Loucy (cell line): ENCODE results near the gene CFAP58.

Source experiments
- H2AFZ ChIP-seq: fragments of 200-600 bp; sonication (generic); 2 replicates; pipeline ENCODE4 v1.6.0; 2016; ENCODE audit warnings: antibody characterized with exemption, mild to moderate bottlenecking, low read length, moderate library complexity
- H3F3A ChIP-seq: fragments of 200-600 bp; 2 replicates; pipeline ENCODE4 v1.6.0; 2016; ENCODE audit warnings: antibody characterized with exemption, low read depth, mild to moderate bottlenecking
- H3K27me3 ChIP-seq: fragments of 200-600 bp; sonication (generic); 2 replicates; pipeline ENCODE4 v1.6.1; 2014; ENCODE audit warnings: low read length, mild to moderate bottlenecking; ENCODE audit not compliant: insufficient read depth, poor library complexity, severe bottlenecking
- H3K36me3 ChIP-seq: fragments of 200-600 bp; sonication (generic); 2 replicates; pipeline ENCODE4 v1.6.1; 2016; ENCODE audit warnings: low read length; ENCODE audit not compliant: insufficient read depth
- H3K4me1 ChIP-seq: fragments of 200-600 bp; sonication (generic); 2 replicates; pipeline ENCODE4 v1.5.1; 2014; ENCODE audit warnings: low read length, mild to moderate bottlenecking; ENCODE audit not compliant: insufficient read depth, poor library complexity, severe bottlenecking
- H3K4me2 ChIP-seq: fragments of 200-600 bp; sonication (generic); 2 replicates; pipeline ENCODE4 v1.6.0; 2014; ENCODE audit warnings: antibody characterized with exemption, low read length, low read depth, mild to moderate bottlenecking; ENCODE audit not compliant: poor library complexity, severe bottlenecking
- H3K4me3 ChIP-seq: fragments of 200-600 bp; sonication (generic); 2 replicates; pipeline ENCODE4 v1.5.1; 2014; ENCODE audit warnings: low read length, mild to moderate bottlenecking, mixed read lengths; ENCODE audit not compliant: poor library complexity, severe bottlenecking
- H3K79me2 ChIP-seq: fragments of 200-600 bp; sonication (generic); 2 replicates; pipeline ENCODE4 v1.6.1; 2014; ENCODE audit warnings: low read length; ENCODE audit not compliant: insufficient read depth
- H3K9ac ChIP-seq: fragments of 200-600 bp; sonication (generic); 2 replicates; pipeline ENCODE4 v1.6.0; 2014; ENCODE audit warnings: mild to moderate bottlenecking, low read depth, low read length, moderate library complexity; ENCODE audit not compliant: poor library complexity, severe bottlenecking
- H3K9me2 ChIP-seq: fragments of 200-600 bp; sonication (generic); replicated peaks from 2 replicates; pipeline ENCODE4 v1.6.1; 2016; ENCODE audit warnings: low read depth, low read length, mixed read lengths
- H3K9me3 ChIP-seq: fragments of 200-600 bp; sonication (generic); 2 replicates; pipeline ENCODE4 v1.6.1; 2014; ENCODE audit warnings: mild to moderate bottlenecking, antibody characterized with exemption, low read length, low read depth; ENCODE audit not compliant: insufficient read depth
- H4K20me1 ChIP-seq: fragments of 200-600 bp; sonication (generic); 2 replicates; pipeline ENCODE4 v1.6.0; 2014; ENCODE audit warnings: antibody characterized with exemption, low read length, mild to moderate bottlenecking; ENCODE audit not compliant: insufficient read depth, poor library complexity, severe bottlenecking
- EZH2phosphoT487 ChIP-seq: fragments of 200-600 bp; IDR thresholded peaks from 2 replicates; pipeline ENCODE4 v1.6.1; 2018; ENCODE audit warnings: antibody characterized with exemption, mild to moderate bottlenecking, moderate library complexity, borderline replicate concordance
- TF ChIP-seq, protein P1 (sequence below): fragments of 200-600 bp; sonication (generic); conservative IDR thresholded peaks from 2 replicates; pipeline ENCODE4 v1.5.1; 2014; ENCODE audit warnings: mild to moderate bottlenecking, antibody characterized with exemption, low read length

CFAP58 gene

GRCh38 chr10:104306897-104307296, 46.7 kb upstream of the CFAP58 start:
- H3K4me3 ChIP-seq, result no peak overlapping the region
- peaks cover 12% of the 10 kb centered on the region for H4K20me1 ChIP-seq
- H3K79me2 ChIP-seq, result no peaks in the 10 kb centered on the region; the same call in 1 of the 2 replicates

DNA sequence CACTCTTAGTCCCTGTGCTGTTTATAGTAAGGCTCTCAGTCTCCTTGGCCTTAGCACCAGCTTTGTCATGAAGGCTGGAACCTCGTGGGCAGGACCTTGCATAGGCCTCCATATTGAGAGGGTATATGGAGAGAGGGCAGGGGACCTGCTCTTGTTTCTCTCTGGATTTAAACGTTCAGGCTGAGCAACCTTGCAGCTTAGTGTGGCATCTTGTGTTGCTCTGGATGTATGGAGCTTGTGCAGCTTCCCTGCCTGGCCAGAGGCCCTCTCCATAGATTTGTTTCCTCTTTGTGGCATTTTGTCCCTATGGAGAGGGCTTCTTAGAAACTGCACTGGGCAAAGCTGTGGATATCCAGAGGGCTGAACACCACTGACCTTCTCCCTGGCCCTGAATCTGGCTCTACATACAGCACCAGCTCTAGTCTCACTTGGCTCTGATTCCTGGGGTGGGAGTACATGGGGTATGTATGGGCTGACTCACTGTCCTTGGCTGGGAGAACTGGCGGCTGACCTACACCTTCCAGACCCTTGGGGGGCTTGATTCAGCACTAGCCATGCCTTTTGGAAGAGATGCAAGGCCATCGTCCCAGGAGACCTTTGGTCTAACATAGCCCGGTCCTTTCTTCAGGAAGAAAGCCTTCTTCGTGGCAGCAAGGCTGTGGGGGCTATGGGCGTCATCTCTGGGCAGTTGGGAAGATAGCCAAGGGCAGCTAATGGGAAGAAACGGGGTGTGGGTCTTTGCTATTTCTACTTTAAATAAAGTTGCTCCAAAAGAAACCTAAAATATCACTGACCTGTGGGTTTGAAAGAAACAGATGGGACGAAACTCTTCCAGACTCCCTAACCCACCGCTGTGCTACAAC, 45.8 kb upstream of the CFAP58 start:
- H4K20me1 ChIP-seq, result peaks cover 18% of the 10 kb centered on the region
- H3K27me3 ChIP-seq, result no peaks in the 10 kb centered on the region

More at GRCh38 chr10:104306897-104307296, 46.7 kb upstream of the CFAP58 start:
- Histone ChIP-seq H3K27me3 (no peaks in the 10 kb centered on the region), H3K9me2 (no peaks in the 10 kb centered on the region), H2AFZ (no peak overlapping the region), H3F3A (no peaks in the 10 kb centered on the region), H3K36me3 (peaks cover 26% of the 10 kb centered on the region; the same call in 1 of the 2 replicates), H3K9ac (no peak overlapping the region), H3K4me1 (peaks cover 12% of the 10 kb centered on the region), H3K9me3 (no peaks in the 10 kb centered on the region), H3K4me2 (no peak overlapping the region)
- TF ChIP-seq EZH2phosphoT487, result no peak
- TF ChIP-seq, protein P1, sequence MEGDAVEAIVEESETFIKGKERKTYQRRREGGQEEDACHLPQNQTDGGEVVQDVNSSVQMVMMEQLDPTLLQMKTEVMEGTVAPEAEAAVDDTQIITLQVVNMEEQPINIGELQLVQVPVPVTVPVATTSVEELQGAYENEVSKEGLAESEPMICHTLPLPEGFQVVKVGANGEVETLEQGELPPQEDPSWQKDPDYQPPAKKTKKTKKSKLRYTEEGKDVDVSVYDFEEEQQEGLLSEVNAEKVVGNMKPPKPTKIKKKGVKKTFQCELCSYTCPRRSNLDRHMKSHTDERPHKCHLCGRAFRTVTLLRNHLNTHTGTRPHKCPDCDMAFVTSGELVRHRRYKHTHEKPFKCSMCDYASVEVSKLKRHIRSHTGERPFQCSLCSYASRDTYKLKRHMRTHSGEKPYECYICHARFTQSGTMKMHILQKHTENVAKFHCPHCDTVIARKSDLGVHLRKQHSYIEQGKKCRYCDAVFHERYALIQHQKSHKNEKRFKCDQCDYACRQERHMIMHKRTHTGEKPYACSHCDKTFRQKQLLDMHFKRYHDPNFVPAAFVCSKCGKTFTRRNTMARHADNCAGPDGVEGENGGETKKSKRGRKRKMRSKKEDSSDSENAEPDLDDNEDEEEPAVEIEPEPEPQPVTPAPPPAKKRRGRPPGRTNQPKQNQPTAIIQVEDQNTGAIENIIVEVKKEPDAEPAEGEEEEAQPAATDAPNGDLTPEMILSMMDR, result no peak

DNA sequence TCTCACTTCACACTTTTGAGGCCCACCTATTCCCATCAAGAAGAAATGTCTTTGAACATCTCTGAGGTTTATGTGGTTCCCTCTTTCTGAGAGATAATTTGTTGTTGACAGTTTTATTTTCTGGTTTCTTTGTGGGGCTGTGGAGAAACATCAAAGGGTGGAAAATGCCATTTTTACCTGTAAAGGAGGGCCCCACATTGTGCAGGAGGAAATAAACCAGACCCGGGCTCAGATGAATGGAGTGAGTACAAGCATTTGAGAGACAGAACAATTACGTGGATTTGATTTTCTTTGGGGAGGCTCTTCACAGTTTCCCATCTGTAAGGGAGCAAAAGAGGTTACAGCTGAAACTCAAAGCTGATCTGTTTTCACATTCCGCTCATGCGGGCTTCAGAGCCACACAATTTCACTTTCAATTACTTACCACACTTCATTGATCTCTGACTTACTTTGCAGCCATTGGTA, 45.2 kb upstream of the CFAP58 start:
- Histone ChIP-seq H3K9ac (no peak overlapping the region), H4K20me1 (peaks cover 20% of the 10 kb centered on the region), H3K9me2 (no peaks in the 10 kb centered on the region), H3K4me3 (no peak overlapping the region), H3K4me1 (peaks cover 12% of the 10 kb centered on the region), H3K79me2 (peaks cover 11% of the 10 kb centered on the region; the same call in 1 of the 2 replicates), H3K27me3 (no peaks in the 10 kb centered on the region), H3F3A (no peaks in the 10 kb centered on the region), H3K36me3 (peaks cover 42% of the 10 kb centered on the region; the same call in 1 of the 2 replicates), H2AFZ (no peak overlapping the region), H3K4me2 (peak overlapping the region; percentile 1), H3K9me3 (no peaks in the 10 kb centered on the region)
- TF ChIP-seq, protein P1, result no peak
- no peak for TF ChIP-seq EZH2phosphoT487

More for the DNA sequence above, 45.8 kb upstream of the CFAP58 start:
- peaks cover 6% of the 10 kb centered on the region; the same call in 1 of the 2 replicates for H3K79me2 ChIP-seq
- TF ChIP-seq, protein P1, result no peak
- no peak for TF ChIP-seq EZH2phosphoT487
- H3K9me3 ChIP-seq, result no peaks in the 10 kb centered on the region
- no peak overlapping the region for H2AFZ ChIP-seq
- H3F3A ChIP-seq, result no peaks in the 10 kb centered on the region
- no peak overlapping the region for H3K4me3 ChIP-seq
- H3K9ac ChIP-seq, result no peak overlapping the region
- H3K4me2 ChIP-seq, result no peak overlapping the region
- H3K9me2 ChIP-seq, result no peaks in the 10 kb centered on the region
- H3K4me1 ChIP-seq, result peaks cover 12% of the 10 kb centered on the region
- peaks cover 35% of the 10 kb centered on the region; the same call in 1 of the 2 replicates for H3K36me3 ChIP-seq
